ENCODE results near the gene THRB.

THRB gene

DNA sequence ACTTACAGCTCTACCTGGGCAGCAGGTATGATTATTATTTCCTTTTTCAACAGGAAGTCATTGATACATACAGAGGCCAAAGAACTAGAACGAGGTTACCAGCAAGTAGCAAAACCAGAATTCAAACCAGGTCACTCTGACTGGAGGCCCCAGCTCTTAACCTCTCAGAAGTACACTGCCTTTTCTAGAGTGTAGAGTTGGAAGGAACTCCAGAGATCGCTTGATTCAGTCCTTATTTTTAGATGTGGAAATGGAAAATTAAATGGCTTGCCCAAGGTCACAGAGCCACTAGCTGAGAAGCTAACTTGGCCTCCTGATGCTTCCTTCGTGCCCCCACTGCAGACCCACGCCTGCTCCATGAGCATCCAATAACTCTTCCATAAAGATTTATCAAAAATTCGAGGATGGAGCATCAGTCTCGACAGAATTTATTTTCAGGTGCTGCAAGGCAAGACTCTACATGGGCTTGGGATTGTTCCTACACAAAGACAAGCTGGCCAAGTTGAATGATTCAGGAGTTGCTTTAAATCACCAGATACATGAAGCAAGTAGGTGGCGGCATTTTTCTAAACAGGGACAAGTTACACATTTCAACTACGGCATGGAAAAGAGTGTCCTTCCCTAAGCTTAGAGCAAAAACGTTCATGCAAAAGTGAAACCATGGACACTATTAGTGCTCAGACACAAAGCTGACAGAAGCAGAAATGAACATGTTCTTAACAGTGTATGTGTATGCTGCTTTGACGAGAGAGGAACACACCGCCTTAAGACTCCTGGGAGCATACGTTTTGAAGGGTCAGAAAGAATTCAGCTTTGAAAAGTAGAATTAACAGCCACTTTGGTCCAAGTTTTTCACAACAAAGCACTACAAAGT is 235.7 kb downstream of the THRB start:
- DNase-seq: no peak

- no peak for DNase-seq
These were observed 236.4 kb downstream of the THRB start for GRCh38 chr3:24258260-24258659.

DNA sequence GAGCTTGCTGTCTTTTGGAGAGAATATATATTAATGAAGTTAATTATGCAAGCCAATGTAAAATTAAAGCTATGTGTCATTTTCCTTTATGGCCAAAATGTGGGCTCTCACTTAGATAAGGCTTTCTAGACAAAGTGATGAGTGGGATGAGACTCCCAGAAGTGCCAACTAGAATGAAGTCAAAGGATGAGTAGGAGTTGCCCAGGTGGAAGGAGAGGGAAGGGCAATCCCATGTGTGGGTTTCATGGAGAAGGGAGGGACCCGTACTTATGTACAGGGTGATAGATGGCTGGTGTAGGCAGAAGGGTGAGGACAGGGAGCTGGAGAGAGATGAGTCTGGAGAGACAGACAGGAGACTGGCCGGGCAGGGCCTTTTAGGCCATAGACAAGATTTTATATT is 239.2 kb downstream of the THRB start:
- DNase-seq: no peak

DNA sequence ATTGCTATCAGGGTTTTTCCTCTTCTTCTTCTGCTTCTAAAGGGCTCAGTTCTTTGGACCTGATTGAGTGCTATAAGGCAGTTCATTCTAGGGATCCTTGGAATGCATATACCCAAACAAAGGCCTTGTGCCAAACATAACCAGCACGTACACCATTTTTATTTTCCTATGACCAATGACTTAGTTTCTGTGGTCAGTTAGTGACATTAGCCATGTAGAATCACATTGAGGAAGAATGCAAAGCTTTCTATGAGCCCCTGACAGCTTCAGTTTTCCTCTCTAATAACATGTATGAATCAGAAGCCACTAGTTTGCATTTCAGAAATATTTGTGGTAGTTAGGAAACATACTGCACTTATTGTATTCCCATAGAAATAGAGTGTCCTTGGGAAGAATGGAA is 240.0 kb downstream of the THRB start:
- DNase-seq: no peak

GRCh38 chr3:24253336-24253735 is 241.3 kb downstream of the THRB start:
- DNase-seq: no peak

DNA sequence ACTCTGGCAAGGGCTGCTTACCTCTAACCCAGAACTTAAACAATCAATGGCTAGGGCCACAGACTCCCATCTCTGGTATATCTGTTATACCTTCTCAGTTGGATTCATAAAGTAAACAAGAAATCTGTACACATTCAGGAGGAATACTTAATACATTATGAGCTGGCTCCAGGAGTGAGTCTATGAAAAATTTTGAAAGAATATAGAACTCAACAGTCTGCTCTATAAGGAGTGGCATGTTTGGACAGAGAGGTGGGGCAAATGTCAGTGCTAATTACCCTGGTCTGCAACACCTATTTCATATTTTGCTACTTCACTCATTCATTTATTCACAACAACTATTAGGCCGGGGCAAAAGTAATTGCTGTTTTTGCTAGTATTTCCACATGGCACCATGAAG is 245.1 kb downstream of the THRB start:
- DNase-seq: no peak

DNA sequence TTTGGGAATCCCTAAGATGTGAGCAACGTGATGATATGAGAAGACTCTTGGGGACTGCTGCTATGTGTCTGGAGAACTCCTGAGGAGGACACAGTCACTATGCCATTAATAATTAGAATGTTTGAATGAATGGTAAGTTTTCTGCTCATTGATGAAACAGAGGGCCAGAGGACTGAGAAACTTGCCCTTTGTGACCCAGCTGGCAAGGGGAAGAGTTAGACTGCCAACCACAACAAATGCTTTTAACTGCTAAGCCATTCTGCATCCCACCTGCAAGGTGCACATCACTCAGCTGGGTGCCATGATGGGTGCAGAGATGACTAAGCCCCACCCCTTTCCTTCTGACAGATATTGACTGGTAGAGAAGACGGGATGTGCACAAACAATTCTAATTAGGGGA is 249.6 kb downstream of the THRB start:
- no peak for DNase-seq

DNA sequence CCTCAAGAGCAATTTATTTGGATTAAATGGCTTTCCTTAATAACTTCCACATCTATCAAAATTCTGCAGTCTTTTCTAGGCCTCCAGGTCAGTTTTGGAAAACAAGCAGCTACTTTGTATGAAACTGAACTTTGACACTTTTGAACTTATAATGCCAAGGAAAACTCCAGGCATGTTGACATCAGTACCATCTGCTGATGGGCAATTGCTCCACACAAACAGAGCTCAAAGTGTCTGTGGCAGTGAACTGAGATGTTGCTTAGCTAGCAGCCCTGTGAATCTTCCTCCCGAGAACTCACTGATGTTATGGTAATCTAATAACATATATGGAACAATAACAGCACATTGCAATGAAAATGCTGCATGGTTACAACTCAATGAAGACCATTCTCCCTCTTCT is 250.2 kb downstream of the THRB start:
- no peak for DNase-seq

DNA sequence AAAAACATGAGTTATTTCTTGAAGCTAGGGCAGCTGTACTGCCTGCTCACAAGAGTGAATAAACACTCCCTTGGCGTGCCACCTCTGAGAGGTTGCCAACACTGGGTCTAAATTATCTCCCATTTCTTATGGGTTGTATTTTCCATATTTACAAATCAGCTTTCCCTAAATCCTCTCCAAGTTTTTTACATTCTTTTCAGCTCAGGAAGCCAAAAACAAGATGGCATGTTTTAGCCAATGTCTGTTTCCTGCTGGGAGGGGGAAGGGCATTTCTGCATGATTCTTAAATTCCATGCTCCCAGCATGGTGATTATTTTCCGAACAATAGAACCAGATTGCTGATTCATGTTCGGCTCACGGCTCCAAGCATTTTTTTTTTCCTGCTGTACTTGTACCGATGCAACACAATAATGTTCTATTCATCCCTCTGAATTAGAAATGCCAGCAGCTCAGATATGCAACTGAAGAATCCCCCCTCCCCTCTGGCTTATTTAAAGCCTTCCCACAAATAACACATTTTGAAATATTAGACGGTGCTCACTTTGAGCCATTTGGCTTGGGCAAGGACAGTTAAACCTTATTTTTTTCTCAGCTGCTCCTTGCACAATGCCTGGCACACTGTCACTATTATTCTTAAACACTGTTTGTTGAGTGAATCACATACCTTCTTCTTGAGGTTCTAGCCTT is 252.5 kb downstream of the THRB start:
- DNase-seq: peak; percentile 14

DNA sequence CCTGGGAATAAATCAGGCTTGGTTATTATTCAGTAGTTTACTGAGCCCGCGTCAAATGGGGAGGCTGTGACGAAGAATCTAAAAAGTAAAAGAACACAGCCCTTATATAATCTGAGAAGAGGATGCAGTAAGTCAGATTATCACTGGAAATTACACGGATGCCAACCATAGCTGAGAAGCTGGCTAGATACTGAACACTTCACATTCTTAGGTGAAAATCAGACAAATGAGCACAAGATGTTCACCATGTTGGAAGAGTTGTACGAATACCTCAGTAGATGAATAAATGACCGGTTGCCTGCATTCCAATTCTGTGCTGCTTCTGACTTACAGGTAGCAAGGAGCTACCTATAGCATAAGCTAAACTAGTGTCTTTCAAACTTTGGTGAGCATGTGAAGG is 254.3 kb downstream of the THRB start:
- DNase-seq: no peak

DNA sequence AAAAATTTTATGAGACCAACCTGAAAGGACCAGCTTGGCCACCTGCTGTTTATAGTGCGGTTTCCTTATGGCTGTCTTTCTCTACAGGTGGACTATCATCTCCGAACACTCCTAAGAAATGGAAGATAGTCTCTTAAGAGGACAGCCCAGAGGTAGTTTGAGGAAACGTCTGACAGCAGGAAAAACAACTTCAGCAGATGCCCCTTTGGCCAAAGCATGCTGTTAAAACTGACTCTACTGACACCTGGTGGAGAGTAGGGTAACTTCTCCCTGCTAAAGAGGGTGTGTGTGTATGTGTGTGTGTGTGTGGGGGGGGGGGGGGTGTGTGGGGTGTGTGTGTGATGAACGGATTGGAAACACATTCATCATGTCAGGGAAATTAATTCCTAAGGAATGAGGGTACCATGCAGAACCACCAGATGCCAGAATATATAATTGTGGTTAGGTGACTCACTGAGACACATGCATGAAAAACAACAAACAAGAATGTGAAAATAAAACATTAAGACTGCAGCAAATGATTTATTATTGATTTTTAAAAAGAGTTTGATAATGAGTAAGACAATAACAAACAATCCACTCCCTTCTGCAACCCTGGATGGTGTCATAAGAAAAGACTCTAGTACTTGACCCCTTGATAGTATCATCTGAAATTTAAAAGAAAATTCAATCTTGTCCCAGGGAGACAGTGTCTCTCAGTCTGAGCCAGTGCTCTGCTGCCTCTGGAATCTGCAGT is 256.5 kb downstream of the THRB start:
- peak; percentile 35 for DNase-seq

DNA sequence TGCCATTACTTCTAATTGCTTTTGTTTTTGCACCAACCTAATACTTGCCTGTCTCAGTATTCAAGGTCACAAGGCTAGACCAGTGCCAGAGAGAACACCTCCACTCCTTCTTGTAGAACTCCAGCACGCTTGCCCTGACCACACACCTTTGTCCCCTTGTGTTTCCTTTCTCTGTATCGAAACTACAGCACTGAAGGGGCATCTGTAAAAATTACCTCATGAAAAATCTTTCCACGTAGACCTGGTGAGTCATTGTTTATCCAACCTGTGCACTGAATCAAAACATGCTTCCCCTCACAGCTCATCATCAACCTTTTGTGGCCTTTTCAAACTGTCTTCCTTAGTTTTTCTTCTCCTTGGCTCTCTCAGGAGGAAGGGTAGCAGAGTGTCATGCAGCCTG is 259.5 kb downstream of the THRB start:
- no peak for DNase-seq

DNA sequence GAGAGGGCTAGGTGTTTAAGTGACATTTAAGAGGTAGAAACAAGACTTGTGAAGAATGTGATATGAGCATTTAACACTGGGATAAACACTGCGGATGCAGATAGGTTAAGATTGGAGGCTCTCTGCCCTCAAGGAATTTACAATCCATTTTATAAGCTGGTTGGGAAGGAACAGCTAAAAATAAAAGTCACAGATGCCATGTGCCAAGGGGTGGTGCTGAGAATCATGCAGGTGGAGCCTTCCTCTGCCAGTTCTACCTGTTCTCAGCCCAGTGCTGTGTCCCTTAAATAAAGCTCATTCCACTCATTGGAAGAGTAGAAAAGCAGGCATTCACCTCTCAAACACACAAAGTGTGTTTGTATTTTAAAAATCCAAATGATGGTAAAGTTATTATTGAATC is 261.9 kb downstream of the THRB start:
- no peak for DNase-seq

DNA sequence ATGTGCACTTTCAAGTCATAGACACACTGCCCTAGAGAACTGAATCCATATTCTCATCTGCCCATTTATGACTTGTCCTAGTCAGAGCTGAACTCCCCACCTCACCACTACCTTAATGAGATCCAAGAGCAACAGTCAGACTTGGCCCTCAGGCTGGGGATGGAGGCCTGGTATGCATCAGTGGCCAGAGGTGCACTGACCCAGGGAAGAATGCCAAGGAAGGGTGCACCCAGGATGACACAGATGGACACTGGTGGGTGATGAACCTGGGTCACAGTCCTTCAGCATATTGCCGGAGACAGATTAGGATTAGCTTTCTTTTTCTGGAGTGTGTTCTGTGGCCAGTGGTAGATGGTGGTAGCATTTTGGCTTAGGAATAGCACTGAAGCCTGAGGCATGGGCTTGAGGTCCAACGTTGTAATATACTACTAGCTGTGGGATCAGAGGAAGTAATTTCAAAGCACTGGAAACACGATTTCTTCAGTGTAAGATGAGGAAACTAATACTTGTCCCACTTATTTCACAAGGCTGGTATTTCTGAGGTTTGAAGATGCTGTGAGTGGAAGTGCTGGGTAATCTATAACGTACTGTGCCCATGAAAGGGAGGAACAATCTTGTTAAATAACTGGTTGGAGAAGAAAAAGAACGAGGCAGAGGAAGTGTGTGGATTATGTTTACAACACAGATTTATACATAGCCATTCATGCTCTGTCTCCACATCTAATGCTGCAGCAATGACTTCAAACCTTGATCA is 265.0 kb downstream of the THRB start:
- no peak for DNase-seq

GRCh38 chr3:24227635-24228034 is 267.0 kb downstream of the THRB start:
- DNase-seq: no peak

GRCh38 chr3:24226397-24226796 is 268.3 kb downstream of the THRB start:
- DNase-seq: no peak

DNA sequence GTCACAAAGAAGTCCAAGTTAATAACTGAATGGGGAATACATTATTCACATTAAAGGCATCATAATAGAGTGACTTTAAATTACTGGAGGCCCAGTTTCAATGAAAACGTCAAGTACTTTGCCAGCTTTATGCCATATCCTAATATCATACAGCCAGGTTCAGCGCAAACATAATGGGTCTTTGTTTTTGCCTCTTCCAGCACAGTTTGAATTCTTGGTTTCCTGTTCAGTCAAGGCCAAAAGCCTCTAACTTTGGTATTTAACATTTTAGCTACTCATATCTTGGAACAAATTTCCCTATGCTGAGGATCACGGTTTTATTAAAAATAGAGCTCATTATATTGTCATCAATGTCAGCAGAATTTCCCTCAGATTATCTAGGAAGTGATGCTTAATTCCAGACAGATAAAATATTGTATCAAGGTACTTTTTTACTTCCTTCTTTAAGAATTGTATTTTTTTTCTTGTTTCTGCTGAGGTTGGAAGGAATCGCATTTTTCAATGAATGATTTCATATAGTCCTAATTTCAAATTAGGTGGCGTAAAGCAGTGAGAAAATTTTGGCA is 269.2 kb downstream of the THRB start:
- DNase-seq: no peak

GRCh38 chr3:24224666-24225384 is 269.8 kb downstream of the THRB start:
- no peak for DNase-seq

DNA sequence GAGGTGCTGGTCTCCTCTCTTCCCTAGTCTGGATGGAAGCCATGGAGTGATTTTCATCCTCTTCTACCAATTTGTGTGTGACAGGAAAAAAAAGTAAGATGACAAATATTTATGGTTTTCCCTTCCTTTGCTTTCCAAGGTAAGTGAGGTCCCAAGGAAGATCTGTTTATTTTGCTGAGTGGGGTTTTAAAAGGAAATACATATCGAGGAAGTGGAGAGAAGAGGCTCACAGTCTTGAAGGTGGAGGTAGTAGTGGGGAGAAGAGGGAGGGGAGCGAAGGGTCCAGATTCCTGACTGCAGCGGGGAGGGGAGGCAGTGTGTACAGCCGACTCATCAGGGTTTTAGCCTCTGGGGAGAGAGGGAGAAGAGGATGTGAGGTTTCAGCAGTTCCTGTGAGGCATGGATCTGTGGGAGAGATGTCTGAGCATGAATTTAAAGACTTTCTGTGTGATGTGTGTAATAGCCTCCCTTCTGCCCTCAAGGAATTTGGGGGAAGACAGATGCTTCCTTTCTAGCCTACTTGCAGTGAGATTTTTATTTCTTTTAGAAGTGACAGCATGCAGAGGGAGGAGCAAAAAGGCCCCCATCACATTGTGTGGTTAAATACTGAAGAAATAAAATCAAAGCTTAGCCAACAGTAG is 272.4 kb downstream of the THRB start:
- DNase-seq: no peak

DNA sequence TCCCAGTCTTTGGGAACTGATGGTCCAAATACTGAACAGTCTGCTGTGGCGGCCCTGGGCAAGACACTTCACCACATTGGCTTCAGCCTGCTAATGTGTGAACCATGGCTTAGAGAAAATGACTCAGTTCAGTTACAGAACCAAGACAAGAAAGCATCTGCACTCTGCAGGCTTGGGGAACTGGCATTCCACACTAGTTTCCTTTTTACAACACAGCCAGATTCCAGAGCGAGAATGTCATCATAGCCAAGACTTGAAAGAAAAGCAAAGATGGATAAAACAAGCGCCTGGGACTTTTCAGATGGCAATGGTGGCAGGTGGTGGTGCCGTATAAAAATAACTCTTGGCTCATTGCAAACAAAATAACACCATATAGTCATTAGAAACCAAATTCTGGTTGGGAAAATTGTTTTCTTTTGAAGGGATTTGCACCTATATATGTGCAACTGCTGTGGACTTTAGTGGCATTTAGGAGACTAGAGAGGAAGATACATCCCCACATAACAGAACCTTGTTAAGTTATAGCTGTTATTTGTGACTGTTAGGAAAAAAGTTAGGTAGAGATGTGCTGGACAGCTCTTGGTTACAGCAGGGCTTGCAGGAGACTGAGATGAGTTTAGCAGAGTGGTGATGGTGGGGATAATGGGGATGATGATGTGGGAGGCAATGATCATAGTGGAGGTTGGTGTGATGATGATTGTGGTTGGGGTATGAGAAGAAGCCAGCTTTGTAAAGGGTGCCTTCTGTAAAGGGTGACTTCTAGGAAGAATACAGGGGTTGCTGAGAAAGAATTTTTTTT is 273.6 kb downstream of the THRB start:
- no peak for DNase-seq

DNA sequence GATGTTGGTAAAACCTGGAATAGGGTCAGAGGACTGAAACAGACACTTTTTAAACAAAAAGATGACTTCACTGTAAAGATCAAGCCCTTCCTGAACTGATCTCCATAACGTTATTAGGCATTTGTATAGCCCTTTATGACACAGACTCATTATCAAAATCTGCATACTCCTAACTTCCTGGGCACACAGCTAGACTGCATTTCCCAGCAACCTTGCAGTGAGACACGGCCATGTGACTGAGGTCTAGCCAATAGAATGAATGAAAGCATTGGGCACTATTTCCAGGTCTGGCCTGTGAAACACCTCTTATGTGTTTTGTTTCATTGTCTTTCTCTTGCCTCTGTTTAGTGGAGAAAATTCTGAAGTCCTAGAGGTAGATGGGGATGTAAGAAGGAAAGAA is 279.1 kb downstream of the THRB start:
- no peak for DNase-seq
